NOMO-1 treated with DMSO at 0.1 percent for 48 hours (cell line): ENCODE measurements around the gene F13A1.

Experiments
- DNase-seq: peaks from one replicate; lab custom pipeline; 2025; ENCODE audit not compliant: unreplicated experiment; lab: John Stamatoyannopoulos, UW

Gene F13A1

GRCh38 chr6:6244624-6245023 lies 75.8 kb downstream of the F13A1 start:
- DNase-seq: no peak

DNA sequence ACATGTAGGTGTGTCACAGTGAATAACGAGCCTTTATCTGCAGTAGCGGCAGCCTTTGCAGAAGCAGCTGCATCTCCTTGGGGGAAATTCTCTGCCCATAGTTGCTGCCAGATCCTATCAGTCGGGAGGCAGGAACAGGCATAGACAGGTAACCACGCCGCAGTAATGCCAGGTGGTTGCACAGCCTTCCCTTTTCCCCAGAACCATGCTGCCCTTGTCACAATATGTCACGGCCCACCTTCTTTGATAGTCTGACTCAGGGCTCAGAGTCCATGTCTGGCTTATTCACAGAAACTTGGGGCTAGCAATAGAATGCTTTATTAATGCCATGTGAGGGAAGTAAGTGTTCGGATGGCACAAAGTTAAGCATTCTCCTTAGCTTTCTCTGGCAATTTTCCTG lies 76.6 kb downstream of the F13A1 start:
- DNase-seq: no peak

DNA sequence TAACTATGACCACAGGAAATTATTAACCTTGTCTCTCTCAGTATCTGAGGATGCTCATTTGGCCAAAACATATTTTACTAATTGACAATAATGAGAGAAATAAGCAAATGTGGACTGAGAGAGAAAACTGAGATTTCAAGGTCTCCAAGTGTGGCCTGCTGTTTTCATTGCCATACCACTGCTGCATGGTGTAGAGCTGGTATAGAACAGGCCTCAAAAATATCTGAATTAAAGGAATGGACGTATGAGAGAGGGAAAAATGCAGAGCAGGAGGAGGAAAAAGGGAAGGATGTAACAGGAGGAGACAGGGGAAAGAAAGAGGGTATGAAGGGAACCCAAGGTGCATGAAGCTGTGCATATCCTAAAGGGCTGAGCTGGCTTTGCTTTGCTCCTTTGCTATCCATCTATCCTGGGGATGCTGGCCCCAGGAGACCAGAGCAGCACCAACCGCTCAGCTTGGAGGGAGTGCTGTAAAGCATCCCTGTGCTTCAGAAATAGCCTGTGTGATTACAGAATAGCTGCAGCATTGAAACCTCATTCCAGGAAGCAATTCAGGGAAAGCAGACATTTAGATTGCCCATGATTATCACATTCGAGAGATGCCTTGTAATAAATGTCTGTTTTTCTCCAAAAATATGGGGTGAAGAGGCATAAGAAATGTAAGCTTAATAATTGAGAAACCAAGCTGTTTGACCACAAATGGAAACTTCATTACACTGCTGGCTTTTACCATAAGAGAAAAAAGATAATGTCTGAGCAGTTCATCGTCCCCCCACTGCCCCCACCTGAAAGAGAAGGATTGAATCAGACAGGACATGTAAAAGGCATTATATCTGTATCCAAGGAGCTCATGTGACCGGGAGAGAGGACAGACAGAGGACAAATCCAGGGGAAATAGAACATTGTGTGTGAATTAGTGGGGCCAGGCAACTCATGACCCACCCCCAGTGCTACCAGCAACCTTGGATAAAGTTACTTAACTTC lies 80.6 kb downstream of the F13A1 start:
- no peak for DNase-seq

DNA sequence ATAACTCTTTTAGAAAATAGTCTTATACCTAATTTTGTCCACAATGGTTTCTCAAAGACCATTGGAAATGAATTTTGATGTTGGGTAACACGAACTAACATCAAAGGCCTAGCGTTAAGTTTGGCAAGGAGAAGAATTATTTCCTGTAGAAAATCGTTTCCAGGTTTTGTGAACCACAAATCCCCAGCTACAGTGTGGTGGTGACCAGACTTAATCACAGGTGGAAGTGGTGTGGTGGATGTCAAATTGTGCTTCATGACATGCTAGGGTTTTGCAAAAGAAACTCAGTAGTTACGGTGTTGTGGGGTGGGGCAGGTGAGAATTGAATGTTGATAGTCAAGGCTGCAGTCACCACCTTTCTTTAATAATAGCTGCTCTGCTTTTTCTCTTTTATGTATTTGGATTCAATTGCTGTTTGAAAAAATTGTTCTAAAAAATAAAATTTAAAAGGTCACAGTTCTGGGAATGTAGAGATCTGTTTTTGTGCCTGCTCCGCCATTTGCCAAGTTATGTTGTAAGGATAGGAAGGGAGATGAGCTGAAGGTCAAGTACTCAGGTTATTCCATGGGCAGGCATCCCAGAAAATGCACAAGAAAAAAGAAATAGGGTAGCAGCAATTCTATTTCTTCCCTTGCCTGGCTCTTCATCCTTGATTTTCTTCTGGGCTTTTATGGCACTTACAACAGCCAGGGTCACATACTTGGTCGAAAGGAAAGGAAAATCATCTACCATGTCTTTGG lies 83.6 kb downstream of the F13A1 start:
- DNase-seq: no peak

GRCh38 chr6:6235786-6236185 lies 84.7 kb downstream of the F13A1 start:
- DNase-seq: no peak

- no peak for DNase-seq
Observed at GRCh38 chr6:6234963-6235362, 85.5 kb downstream of the F13A1 start.

DNA sequence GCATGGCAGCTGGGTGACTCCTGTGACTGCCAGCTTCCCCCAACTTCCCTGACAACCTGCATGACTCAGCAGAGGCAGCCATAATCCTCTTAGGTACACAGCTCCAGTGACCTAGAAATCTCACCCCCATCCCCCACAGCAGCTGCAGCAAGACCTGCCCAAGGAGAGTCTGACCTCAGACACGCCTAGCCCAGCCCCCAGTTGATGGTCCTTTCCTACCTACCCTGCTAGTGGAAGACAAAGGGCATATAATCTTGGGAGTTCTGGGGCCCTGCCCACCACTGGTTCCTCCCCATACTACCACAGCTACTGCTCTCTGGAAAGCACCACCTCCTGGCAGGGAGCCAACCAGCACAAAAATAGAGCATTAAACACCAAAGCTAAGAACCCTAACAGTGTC lies 90.2 kb downstream of the F13A1 start:
- DNase-seq: no peak

DNA sequence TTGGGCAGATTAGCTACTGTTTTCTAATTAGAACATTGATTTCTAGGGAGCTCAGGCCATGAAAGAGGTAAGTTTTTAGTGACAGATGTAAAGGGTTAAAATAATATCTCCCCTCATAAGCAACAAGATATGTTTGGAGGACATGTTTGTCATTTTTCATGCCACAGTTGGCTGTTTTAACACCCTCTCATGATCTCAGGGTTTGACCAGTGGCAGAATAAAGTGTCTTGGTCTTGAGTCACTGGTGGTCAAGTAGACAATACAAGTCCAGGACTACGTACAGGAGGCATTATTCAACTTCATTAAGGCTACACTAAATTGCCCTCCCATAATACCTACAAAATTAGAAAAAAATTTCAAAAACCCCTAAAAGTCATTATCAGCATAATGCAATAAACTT lies 92.6 kb downstream of the F13A1 start:
- no peak for DNase-seq

- no peak for DNase-seq
Observed at GRCh38 chr6:6225885-6226529, 94.5 kb downstream of the F13A1 start.

DNA sequence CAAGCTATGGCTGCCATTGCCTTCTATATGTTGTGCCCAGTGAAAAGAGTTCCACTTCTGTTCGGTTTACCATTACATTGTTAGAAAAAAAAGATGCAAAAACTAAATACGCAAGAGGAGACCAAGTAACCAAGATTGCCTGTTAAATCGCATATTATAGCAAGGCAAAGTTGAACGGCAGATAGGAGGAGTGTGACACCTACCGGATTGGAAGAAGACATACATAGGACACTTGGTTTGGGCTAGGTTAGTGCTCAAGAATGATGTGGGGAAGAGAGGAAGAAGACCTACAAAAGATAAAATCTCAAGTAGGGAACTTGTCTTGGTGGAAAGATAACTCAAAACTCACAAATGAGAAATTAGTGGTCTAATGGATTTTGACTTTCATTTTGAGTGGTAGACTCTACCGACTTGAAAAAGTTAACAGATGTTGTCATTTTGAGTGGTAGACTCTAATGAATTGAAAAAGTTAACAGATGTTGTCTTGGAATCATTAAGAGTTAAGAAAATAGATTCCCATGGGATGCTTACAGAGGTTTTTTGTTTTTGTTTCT lies 95.5 kb downstream of the F13A1 start:
- no peak for DNase-seq

GRCh38 chr6:6221787-6222535 lies 98.5 kb downstream of the F13A1 start:
- no peak for DNase-seq

DNA sequence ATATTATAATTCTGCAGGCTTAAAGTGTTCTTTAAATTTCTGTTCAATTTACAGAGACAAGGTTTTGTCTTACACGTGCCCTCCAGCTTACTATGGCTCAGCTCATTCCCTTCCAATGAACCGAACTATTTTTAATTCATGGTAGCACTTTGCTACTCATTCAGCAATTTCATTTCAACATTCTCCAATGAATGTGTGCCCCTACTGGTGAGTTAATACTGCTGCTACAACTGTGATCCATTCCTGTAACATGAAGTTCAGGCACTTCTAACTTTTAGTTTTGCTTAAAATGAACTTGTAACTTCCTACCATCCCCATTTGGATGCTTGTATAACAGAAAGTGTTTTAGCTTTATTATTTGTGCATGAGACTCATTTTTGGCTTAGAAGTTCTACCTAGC lies 99.7 kb downstream of the F13A1 start:
- DNase-seq: no peak

DNA sequence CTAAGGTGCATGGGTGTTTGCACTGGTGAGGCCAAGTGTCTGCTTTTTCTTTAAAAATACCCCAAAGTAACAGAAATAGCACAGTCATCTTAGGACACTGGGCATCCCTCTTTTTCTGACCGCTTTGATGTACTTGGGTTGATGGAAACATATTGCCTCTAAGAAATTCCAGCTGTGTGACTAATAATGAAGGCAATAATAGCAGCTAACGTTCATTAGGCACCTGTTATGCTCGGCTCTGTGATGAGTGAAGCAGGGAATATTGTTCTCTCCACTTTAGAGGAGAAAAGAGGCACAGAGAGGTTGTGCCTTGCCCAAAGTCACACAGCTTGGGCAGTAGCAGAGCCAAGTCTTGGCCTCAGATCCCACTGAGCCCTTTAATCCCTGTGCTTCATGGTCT lies 100.7 kb downstream of the F13A1 start:
- no peak for DNase-seq

- DNase-seq: no peak
Observed at GRCh38 chr6:6218759-6219085, 101.7 kb downstream of the F13A1 start.

DNA sequence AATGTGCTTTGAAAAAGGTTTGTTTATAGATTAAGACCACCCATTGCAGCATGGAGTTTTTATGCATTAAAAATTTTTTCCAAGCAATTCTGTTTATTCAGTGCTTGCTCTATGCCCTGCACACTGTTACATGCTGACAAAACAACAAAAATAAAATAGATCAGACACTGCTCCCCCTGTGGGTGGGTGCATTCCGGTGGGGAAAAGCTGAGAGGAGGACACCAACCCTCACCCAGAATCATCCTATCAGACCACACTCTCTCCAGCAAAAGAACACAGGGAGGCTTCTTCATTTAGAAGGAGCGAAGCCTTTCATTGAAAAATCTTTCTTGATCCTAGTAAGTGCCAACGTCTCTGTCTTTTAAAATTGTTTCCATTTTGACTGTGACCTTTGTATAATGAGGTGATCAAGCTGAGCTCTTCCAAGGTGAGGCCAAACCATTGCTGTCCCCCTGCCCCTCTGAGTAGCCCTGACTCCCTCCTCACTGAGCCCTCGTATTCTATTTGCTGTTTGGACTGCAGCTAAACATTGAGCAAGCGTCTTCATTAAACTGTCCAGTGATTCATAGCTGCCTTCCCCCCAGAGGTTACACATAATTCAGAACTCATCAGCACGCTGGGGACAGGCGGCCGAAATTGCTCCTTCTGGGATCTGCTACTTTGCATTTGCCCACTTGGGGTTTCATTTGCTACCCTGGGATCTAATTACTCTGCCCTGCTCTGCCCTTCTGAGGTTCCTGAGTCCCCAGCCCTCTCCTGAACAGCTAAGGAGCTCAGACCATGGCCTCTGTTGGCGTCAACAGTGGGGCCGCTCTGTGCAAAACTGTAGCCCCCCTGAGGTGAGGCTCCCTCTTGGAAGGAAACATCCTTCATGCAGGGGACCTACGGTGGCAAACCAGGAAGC lies 102.4 kb downstream of the F13A1 start:
- no peak for DNase-seq

GRCh38 chr6:6210994-6211393 lies 109.5 kb downstream of the F13A1 start:
- no peak for DNase-seq

GRCh38 chr6:6202886-6203285 lies 117.6 kb downstream of the F13A1 start:
- no peak for DNase-seq

DNA sequence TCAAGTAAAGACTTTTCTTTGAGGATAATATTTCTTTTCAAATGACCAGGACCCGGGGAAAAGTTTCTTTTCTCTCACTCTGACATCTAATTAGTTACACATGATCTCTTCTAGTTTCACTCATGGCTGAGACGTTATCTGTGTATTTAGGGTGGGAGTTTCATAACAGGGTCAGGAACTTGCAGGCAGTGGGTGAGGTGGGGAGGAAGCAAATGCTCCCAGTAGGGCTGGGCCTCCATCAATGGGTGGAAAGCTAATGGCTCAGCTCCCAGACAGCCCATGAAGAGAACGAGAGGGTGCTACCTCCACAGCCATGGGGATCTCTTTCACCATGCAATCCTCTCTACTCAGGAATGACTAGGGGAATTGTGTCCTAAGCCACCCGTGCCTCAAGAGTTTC lies 119.3 kb downstream of the F13A1 start:
- no peak for DNase-seq

DNA sequence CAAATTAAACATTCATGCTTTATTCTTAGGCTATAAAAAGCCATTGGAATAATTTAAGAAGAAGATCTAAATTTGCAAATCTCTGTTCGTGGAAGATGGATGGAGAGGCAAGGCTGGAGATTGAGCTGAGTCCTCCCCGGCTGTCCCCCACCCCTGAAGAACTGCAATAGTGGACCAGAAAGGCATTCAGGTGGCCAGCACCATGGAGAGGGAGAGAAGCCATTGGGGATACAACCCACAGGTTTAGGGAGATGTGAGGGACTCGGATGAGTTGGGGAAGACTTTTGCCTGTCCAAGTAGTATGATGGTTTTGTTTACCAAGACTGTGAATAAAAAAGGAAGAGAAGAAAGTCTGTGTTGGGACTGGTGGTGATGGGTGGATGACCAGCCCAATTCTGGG lies 120.8 kb downstream of the F13A1 start:
- DNase-seq: no peak

DNA sequence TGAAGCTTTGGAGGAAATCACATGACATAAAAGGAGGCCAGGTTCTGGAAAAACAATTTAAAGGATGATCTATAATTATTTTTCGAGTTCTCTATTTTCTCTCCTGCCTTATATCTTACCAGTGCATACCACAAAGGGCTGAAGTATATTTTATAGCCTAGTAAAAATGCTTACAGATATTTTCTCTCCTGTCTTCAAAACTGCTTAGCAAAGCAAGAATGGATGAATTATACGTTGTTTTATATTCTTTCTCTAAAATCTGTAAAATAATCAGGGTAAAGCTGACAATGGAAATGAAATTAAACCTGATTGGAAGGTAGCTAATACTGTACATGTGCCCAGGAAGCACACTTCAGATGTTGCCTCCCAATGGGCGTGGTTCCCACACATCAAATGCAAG lies 123.7 kb downstream of the F13A1 start:
- no peak for DNase-seq
